GF-D8 (cell line): Measurements from ENCODE around the gene WDR53.
"Not testable (repeated sequence)": the region's sequence is repeated elsewhere in the genome, so short reads cannot be mapped to it uniquely, and the experiment has no call there.

Source experiments
- DNase-seq: peaks from one replicate; lab custom pipeline; 2025; lab: John Stamatoyannopoulos, UW

WDR53 gene

GRCh38 chr3:196568246-196569002, at the start of gene WDR53, which contains the start of gene FBXO45:
WDR53 (minus strand) TSS chr3:196568554; CDS start chr3:196561475, 7,079 bp downstream.
FBXO45 (plus strand) TSS chr3:196568660; CDS start chr3:196568985, 325 bp downstream.
- DNase-seq = peak; percentile 70

DNA sequence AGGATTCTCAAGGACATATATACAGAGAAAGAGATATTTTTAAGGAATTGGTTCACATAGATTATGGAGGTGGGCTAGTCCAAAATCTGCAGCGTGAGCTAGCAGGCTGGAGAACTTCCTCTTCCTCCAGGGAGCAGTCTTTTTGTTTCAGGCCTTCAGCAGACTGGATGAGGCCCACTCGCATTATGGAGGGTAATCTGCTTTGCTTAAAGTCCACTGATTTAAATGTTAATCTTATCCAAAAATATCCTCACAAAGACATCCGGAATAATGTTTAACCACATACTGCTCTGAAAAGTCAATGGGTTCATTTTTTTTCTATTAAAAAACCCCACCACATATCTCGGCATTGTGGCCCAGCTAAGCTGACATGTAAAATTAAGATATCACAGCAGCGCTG, 48.9 kb upstream of the WDR53 start:
- peak; percentile 29 for DNase-seq

GRCh38 chr3:196615234-196615633, 46.9 kb upstream of the WDR53 start:
- not testable (repeated sequence) for DNase-seq

GRCh38 chr3:196611761-196612483, 43.6 kb upstream of the WDR53 start:
- DNase-seq = peak; percentile 93

- DNase-seq = no peak
These were observed 41.6 kb upstream of the WDR53 start for GRCh38 chr3:196609805-196610515.

DNA sequence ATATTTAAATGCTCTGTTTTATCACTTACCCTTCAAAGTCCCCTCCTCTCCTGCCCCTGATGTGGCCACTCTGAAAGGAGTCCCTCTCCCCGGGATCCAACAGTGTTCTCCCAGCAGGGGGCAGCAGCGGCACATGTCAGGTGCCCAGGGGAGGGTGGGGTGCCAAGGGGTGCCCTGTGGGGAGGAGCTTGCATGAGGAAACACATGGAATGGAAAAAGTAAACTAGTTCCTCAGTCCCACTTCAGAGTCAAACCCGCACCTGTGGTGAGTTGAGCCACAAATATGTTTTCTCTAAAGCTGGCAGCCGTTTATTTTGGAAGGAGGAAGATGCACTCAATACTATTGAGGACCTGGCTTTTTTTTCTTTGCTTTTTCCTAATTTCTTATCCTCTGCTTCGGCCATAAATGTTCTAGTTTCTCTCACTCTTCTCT, 41.0 kb upstream of the WDR53 start:
- peak; percentile 95 for DNase-seq

- DNase-seq = no peak
These were observed 40.3 kb upstream of the WDR53 start for GRCh38 chr3:196608693-196609092.

GRCh38 chr3:196604548-196604947, 36.2 kb upstream of the WDR53 start:
- DNase-seq = no peak

DNA sequence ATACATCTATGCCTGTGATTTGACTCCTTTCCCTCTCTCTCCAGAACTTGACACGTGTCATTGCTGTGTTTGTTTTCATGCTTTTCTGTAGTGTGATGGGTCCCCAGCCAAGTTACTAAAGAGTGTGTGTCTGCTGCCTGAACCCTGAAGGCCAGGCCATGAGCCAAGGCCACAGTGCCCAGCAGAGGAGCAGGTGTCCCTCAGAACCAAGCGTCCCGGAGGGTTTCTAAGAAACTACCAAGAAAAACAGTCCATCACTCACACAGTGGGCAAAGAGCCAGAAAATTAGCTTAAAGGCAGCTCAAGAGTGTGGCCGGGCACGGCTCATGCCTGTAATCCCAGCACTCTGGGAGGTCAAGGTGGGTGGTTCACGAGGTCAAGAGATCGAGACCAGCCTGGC, 35.3 kb upstream of the WDR53 start:
- peak; percentile 53 for DNase-seq

GRCh38 chr3:196602673-196603072, 34.3 kb upstream of the WDR53 start:
- no peak for DNase-seq

- DNase-seq = no peak
These were observed 32.0 kb upstream of the WDR53 start for GRCh38 chr3:196600359-196600758.

- DNase-seq = no peak
These were observed 31.4 kb upstream of the WDR53 start for GRCh38 chr3:196599734-196600128.

GRCh38 chr3:196597971-196598733, 29.8 kb upstream of the WDR53 start:
- DNase-seq = not testable (repeated sequence)

GRCh38 chr3:196596355-196596754, 28.0 kb upstream of the WDR53 start:
- no peak for DNase-seq

- DNase-seq = no peak
These were observed 21.9 kb upstream of the WDR53 start for GRCh38 chr3:196590279-196590678.

GRCh38 chr3:196585044-196585757, 16.8 kb upstream of the WDR53 start:
- no peak for DNase-seq

- no peak for DNase-seq
These were observed 4.0 kb upstream of the WDR53 start for GRCh38 chr3:196572389-196572788.

DNA sequence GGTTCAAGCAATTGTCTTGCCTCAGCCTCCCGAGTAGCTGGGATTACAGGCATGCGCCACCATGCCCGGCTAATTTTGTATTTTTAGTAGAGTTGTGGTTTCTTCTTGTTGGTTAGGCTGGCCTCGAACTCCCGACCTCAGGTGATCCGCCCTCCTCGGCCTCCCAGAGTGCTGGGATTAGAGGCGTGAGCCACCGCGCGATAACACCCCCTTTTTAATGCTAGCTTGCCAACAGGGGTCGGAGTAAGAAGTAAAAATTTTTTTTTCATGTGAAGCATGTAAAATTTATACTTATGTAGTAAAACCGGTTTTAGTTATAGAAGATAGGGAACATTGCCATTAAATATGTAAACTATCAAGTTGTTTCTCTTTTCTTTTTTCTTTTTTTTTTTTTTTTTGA, 2.0 kb upstream of the WDR53 start:
- not testable (repeated sequence) for DNase-seq

DNA sequence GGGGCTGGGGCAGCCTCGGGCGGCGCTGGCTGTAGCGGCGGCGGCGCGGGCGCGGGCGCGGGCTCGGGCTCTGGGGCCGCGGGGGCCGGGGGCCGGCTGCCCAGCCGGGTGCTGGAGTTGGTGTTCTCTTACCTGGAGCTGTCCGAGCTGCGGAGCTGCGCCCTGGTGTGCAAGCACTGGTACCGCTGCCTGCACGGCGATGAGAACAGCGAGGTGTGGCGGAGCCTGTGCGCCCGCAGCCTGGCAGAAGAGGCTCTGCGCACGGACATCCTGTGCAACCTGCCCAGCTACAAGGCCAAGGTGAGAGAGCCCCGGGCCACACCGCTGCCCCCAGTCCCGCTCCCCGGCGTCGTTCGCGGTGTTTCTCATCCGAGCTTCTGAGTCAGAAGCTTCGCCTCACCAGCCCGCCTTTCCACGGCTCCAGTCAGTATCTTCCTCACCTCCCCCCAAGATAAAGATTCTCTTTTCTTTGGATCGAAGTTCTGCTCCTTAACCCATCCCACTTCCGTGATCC, 706 bp upstream of the WDR53 start:
- no peak for DNase-seq

DNA sequence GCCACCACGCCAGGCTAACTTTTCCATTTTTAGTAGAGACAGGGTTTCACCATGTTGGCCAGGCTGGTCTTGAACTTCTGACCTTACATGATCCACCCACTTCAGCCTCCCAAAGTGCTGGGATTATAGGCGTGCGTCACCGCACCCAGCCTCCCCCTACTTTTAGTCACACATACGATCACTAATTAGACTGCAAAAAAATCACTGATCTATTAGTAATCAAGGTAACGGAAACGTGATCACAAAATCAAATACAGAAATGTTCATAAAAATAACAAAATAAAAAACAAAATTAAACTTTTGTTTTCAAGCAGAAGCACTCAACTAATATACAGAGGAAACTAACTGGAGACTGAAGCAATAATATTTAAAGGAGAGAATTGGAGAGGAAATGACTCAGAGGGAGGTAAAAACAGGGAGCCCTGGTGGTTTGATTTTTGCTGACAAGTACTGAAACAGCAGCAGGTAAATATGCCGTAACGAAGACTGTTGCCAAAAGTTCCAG, 4.6 kb downstream of the WDR53 start:
- no peak for DNase-seq

DNA sequence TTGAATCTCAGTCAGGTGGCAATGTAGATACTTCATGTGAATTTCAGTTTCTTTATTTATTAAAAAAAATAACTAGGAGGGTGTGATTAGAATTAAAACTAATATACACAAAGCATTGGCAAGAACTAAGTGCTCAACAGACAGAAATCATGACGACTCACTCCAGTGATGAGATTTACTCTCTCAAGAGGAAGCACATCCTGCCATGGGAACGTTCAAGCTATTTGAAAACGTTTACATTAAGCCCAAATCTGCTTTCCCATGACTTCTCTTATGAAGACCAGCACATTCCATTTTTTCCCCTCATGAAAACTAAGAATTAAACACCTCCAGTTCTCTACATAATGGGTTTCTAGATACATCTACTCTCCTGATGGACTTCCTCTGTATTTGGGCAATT, 8.5 kb downstream of the WDR53 start:
- no peak for DNase-seq
